ENCODE results near the gene SORBS2.

DNA sequence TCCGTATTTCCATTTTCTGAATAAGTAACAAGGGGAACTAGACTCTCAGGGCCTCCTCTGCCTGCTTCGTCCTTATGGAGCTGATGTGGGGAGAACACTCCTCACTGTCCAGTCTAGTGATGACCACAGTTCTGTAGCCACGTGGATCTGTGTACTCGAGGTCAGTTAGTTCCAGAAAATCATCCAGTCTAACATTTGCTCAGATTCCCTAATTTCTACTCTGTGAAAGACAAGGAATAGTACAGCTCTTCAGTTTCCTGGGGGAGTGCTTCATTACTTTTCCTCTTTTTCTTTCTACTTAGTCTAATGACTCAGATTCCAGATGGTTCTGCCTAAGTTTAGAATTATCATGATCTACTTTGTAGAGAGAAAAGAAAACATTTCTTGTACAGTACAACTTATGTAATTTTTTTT is 82.6 kb downstream of the SORBS2 start:
- TF ChIP-seq POLR2A (IDR thresholded peaks at IDR 0.05) = no peak
- TF ChIP-seq, protein P1, sequence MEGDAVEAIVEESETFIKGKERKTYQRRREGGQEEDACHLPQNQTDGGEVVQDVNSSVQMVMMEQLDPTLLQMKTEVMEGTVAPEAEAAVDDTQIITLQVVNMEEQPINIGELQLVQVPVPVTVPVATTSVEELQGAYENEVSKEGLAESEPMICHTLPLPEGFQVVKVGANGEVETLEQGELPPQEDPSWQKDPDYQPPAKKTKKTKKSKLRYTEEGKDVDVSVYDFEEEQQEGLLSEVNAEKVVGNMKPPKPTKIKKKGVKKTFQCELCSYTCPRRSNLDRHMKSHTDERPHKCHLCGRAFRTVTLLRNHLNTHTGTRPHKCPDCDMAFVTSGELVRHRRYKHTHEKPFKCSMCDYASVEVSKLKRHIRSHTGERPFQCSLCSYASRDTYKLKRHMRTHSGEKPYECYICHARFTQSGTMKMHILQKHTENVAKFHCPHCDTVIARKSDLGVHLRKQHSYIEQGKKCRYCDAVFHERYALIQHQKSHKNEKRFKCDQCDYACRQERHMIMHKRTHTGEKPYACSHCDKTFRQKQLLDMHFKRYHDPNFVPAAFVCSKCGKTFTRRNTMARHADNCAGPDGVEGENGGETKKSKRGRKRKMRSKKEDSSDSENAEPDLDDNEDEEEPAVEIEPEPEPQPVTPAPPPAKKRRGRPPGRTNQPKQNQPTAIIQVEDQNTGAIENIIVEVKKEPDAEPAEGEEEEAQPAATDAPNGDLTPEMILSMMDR (IDR thresholded peaks at IDR 0.05) = no peak
- no peak for TF ChIP-seq POLR2AphosphoS5 (IDR thresholded peaks at IDR 0.05)
- no peak for TF ChIP-seq EP300 (IDR thresholded peaks at IDR 0.05)

Measured in gastroesophageal sphincter (tissue), 3 donors.